Measurements from ENCODE around the gene SLC48A1. TPM values are rescaled to one million over a fixed set of nuclear protein-coding genes. Genes with fewer than 3 reads are reported as not detected.

SLC48A1 gene
- polyA plus RNA-seq, 3 donors from 2014 or later: 0.54 to 5.6 (median 3.1) TPM

DNA sequence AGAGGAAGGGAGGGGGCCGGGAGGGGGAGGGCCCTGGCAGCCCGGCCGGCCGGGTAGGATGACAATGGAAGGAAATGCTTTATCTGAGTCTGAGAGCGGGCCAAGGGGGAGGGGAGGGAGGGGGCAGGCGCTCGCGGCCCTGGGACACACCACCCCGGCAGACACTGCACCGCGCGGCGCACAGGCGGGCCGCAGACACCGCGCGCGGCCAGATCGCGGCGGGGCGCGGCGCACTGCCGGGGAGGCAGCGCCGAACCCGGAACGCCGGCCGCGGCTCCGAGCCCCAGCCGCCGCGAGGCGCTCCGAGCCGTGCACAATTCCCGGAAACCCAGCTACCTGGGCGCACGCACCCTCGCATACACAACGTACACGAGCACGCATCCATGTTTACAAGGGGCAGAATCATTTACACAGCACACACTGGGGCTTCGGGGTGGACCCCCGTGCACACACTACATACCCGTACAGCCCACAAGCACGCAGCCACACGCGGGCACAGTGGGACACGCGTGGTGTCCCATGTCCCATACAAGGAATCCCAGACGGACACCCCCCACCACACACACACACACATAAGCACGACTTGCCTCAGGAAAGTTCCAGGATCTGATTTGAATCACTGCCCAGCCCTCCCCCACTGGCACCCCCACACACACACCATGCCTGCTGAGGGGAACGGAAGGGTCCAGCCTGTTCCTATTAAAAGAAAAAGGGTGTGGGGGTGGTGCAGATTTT, 47.0 kb downstream of the SLC48A1 start, which contains the start of gene HDAC7:
Gene HDAC7 (minus strand): TSS at position 8 of the 735 bp plus-strand sequence. CDS start 118 bp downstream, outside the sequence.
- peak within 1 kb of the TSS; percentile 86 to 94 (median 89) for H3K4me3 Mint-ChIP-seq
- H3K27ac Mint-ChIP-seq: peak within 1 kb of the TSS; percentile 91 to 98 (median 94)
- peaks cover 62 to 79% of the 10 kb centered on the region in 2 donors for H3K4me1 Mint-ChIP-seq
- no peaks in the 10 kb centered on the region for H3K9me3 Mint-ChIP-seq
- H3K27me3 Mint-ChIP-seq (ENCODE audit: low read depth in 3 of 3): peaks cover 8 to 17% (median 8%) of the 10 kb centered on the region in 3 donors
- H3K36me3 Mint-ChIP-seq: no peaks in the 10 kb centered on the region
- DNase-seq: peak; percentile 68 to 69 (median 68)

DNA sequence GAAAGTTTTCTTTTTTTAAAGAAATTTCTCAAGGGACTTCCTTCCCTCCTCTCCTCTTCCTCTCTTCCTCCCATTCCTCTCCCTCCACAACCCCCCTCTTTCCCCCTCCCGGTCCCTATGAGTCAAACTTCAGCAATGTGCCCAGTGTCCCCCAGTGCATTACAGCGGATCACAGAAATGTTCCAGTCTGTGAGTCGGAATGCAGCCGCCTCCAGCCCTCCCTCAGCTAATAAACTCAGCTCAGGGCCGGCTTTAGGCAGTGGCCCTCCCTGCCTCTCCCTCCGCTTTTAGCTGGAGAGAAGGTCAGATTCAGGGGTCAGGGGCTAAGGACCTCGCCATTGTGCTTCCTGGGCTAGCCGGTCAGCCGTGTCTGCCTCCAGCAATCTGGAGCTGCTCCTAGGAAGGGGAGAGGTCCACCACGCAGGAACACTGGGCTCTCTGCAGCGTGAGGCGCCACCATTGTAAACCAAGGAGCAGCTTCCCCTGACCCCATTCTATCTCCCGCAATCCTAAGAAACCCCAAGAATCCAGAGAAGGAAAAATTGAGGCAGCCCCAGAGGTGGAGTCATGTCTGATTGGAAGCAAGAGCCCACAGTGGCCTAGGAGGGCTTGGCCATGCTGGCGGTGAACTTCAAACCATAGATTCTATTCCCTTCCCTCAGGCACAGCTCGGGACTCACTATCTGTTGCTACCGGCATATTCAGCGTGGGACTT, 47.8 kb downstream of the SLC48A1 start:
- H3K4me1 Mint-ChIP-seq: peaks cover 55 to 74% of the 10 kb centered on the region in 2 donors
- H3K9me3 Mint-ChIP-seq: no peaks in the 10 kb centered on the region
- peak overlapping the region; percentile 83 to 89 (median 87) for H3K4me3 Mint-ChIP-seq
- DNase-seq: no peak
- H3K27me3 Mint-ChIP-seq (ENCODE audit: low read depth in 3 of 3): peaks cover 8 to 17% (median 8%) of the 10 kb centered on the region in 3 donors
- peak overlapping the region; percentile 88 to 95 (median 93) for H3K27ac Mint-ChIP-seq
- H3K36me3 Mint-ChIP-seq: no peaks in the 10 kb centered on the region

DNA sequence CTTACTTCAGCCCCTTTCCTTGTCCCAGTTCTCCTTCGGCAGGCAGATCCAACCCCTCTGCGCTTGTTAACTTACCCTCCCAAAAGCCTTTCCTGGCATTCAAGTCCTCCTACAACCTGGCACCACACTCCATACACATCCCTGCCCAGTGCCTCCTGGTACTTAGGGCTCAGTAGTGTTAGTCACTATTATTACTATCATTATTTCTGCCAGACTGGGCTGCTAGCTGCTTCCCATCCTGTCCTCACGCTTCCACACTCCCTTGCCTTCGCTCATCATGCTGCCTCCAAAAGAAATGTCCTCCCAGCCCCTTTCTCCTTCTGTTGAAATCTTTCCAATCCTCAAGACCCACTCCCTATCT, 48.3 kb downstream of the SLC48A1 start:
- peak overlapping the region in 5 of 6 donors; percentile 26 to 93 (median 75) for H3K27ac Mint-ChIP-seq
- H3K36me3 Mint-ChIP-seq: no peaks in the 10 kb centered on the region
- H3K4me3 Mint-ChIP-seq: peak overlapping the region; percentile 59 to 89 (median 86)
- peaks cover 8 to 17% (median 8%) of the 10 kb centered on the region in 3 donors for H3K27me3 Mint-ChIP-seq (ENCODE audit: low read depth in 3 of 3)
- no peaks in the 10 kb centered on the region for H3K9me3 Mint-ChIP-seq
- H3K4me1 Mint-ChIP-seq: peaks cover 49 to 69% of the 10 kb centered on the region in 2 donors
- no peak for DNase-seq

DNA sequence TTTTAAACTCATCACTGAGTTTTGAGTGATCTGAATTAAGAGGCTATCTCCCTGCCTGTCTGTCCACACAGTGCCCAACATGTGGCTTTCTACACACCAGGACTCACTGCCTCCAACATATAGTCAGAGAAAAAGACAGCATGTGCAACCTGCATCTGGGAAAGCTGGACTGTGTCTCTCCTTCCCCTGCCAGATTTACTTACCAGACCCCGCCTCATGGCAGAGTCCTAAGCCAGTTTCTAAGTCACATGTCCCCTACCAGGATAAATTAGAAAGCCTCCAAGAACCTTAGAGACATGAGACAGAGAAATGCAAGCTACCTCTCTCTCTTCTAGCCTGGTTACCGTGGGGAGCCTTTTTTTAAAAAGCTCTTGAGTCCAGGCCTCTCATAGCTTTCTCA, 49.4 kb downstream of the SLC48A1 start:
- no peak for DNase-seq
- Mint-ChIP-seq H3K4me1 (peaks cover 39 to 58% of the 10 kb centered on the region in 2 donors), H3K27ac (peak overlapping the region in 4 of 6 donors; percentile 15 to 88 (median 44)), H3K27me3 (ENCODE audit: low read depth in 3 of 3) (peaks cover 8 to 17% (median 8%) of the 10 kb centered on the region in 3 donors), H3K36me3 (no peaks in the 10 kb centered on the region), H3K4me3 (peak overlapping the region in 2 of 5 donors; percentile 4 to 23), H3K9me3 (no peaks in the 10 kb centered on the region)

DNA sequence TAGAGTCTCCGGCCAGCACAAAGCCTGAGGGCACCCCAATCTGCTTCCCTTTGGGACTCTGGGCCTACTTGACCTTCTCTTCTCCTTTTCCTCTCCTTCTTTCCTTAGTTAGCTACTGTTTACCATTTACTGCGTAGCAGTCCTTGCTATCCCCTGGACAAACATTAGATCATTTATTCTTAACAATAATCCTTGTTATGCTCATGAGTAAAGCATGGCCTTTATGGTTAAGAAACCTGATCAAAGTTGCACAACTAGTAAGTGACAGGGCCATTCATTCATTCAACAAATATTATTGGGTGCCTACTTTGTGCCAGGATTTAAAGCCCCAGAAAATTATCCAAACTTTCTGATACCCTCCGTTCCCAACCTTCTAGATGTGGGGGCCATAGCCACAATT, 49.8 kb downstream of the SLC48A1 start:
- Mint-ChIP-seq H3K27ac (no peak overlapping the region), H3K4me1 (peaks cover 34 to 53% of the 10 kb centered on the region in 2 donors), H3K9me3 (no peaks in the 10 kb centered on the region), H3K27me3 (ENCODE audit: low read depth in 3 of 3) (peaks cover 8 to 17% (median 8%) of the 10 kb centered on the region in 3 donors), H3K4me3 (no peak overlapping the region), H3K36me3 (no peaks in the 10 kb centered on the region)
- DNase-seq: no peak

DNA sequence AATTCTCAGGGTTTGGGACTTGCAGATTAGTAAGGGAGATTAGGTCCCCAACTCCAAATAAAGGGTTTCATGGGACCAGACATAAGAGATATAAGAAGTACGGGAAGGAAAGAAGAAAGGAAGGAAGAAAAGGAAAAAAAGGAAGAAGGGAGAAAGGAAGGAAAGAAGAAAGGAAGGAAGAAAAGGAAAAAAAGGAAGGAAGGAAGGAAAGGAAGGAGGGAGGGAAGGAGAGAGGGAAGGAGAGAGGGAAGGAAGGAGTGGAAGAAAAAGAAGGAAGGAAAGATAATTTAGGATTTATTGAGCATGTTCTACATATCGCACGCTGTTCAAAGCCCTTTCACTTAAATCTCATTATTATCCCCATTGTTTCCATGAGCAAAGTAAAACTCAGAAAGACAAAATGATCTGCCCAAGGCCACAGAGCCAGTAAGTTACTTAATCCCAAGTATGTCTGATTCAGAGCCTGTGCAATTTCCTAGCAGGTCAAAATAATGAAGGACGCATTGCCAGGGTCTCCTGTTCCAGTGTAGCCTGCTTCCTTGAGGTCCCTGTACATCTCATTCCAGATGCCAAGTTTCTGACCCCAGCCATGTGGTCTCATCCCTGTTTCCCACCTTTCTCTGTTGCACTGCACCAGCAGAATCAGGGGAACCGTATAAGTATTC, 50.5 kb downstream of the SLC48A1 start:
- H3K27me3 Mint-ChIP-seq (ENCODE audit: low read depth in 3 of 3): peaks cover 3 to 17% (median 5%) of the 10 kb centered on the region in 3 donors
- peak overlapping the region in 5 of 6 donors; percentile 27 to 81 (median 64) for H3K27ac Mint-ChIP-seq
- H3K36me3 Mint-ChIP-seq: no peaks in the 10 kb centered on the region
- no peaks in the 10 kb centered on the region for H3K9me3 Mint-ChIP-seq
- peak overlapping the region in 1 of 5 donors; percentile 49 for H3K4me3 Mint-ChIP-seq
- no peak for DNase-seq
- H3K4me1 Mint-ChIP-seq: peaks cover 27 to 47% of the 10 kb centered on the region in 2 donors

DNA sequence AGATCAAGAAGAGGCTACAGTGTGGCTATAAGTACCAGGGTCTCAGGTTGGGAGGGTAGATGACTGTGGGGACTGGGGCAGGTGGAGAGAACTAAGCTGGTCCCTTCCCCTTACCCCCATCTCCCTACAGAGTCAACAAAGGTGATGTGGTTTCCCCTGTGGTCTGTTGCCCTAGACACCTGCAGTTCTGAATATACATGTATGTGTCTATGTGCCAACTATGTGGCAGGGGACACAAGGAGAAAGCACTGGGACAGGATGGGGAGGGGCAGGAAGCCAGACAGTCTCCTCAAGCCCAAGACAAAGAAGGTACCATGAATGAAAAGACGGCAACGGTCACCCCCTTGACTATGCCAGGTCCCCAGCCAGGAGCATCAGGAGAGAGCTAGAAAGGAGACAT, 51.2 kb downstream of the SLC48A1 start:
- H3K27ac Mint-ChIP-seq: peak overlapping the region; percentile 27 to 81 (median 64)
- no peaks in the 10 kb centered on the region for H3K36me3 Mint-ChIP-seq
- no peaks in the 10 kb centered on the region for H3K9me3 Mint-ChIP-seq
- DNase-seq: no peak
- peak overlapping the region in 4 of 5 donors; percentile 25 to 46 (median 39) for H3K4me3 Mint-ChIP-seq
- peaks cover 25 to 44% of the 10 kb centered on the region in 2 donors for H3K4me1 Mint-ChIP-seq
- H3K27me3 Mint-ChIP-seq (ENCODE audit: low read depth in 3 of 3): peaks cover 0 to 10% (median 0%) of the 10 kb centered on the region in 3 donors

DNA sequence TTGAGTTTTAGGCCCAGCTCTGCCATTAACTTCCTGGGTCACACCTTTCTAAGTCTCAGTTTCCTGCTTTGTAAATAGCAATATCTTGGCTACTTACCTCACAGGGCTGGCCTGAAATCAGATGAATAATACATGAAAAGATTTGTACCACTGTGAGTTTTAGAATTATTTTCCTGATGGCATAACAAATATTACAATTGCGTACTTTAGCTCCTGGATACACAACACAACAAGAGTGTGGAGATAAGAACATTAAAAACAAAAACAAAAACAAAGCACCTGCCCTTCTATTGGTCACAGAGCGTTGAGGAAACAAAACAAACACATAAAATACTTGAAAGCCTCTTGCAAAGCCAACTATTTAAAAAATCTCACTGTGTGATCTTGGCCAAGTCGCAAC, 51.6 kb downstream of the SLC48A1 start:
- H3K27me3 Mint-ChIP-seq (ENCODE audit: low read depth in 3 of 3): peaks cover 0 to 10% (median 0%) of the 10 kb centered on the region in 3 donors
- H3K4me3 Mint-ChIP-seq: peak overlapping the region in 4 of 5 donors; percentile 7 to 46 (median 30)
- H3K27ac Mint-ChIP-seq: peak overlapping the region; percentile 13 to 82 (median 64)
- H3K9me3 Mint-ChIP-seq: no peaks in the 10 kb centered on the region
- no peaks in the 10 kb centered on the region for H3K36me3 Mint-ChIP-seq
- no peak for DNase-seq
- peaks cover 25 to 44% of the 10 kb centered on the region in 2 donors for H3K4me1 Mint-ChIP-seq

DNA sequence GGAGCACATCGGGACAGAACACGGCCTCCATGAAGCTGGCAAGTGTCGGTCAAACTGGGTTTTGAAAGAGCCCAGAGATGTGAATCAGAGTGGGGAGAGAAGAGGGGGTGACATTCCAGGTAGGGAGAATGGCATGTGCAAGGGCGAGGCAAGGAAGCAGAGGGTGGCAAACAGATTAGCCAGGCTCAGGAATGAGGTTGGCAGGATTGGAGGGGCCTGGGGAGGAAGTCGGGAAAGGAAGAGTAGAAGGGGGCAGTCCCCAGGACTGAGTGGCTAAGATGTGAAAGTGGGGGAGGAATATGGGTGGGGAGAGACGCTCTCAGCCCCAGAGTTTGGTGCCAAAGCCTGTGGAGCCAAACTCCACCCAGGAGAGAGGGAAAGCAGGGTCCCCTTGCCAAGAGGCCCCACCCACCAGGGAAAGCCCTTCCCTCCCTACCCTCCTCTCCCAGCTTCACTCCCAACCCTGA, 52.2 kb downstream of the SLC48A1 start:
- peaks cover 0 to 10% (median 0%) of the 10 kb centered on the region in 3 donors for H3K27me3 Mint-ChIP-seq (ENCODE audit: low read depth in 3 of 3)
- peaks cover 23 to 41% of the 10 kb centered on the region in 2 donors for H3K4me1 Mint-ChIP-seq
- H3K9me3 Mint-ChIP-seq: no peaks in the 10 kb centered on the region
- DNase-seq: no peak
- no peak overlapping the region for H3K4me3 Mint-ChIP-seq
- no peaks in the 10 kb centered on the region for H3K36me3 Mint-ChIP-seq
- H3K27ac Mint-ChIP-seq: peak overlapping the region in 3 of 6 donors; percentile 13 to 82 (median 57)

DNA sequence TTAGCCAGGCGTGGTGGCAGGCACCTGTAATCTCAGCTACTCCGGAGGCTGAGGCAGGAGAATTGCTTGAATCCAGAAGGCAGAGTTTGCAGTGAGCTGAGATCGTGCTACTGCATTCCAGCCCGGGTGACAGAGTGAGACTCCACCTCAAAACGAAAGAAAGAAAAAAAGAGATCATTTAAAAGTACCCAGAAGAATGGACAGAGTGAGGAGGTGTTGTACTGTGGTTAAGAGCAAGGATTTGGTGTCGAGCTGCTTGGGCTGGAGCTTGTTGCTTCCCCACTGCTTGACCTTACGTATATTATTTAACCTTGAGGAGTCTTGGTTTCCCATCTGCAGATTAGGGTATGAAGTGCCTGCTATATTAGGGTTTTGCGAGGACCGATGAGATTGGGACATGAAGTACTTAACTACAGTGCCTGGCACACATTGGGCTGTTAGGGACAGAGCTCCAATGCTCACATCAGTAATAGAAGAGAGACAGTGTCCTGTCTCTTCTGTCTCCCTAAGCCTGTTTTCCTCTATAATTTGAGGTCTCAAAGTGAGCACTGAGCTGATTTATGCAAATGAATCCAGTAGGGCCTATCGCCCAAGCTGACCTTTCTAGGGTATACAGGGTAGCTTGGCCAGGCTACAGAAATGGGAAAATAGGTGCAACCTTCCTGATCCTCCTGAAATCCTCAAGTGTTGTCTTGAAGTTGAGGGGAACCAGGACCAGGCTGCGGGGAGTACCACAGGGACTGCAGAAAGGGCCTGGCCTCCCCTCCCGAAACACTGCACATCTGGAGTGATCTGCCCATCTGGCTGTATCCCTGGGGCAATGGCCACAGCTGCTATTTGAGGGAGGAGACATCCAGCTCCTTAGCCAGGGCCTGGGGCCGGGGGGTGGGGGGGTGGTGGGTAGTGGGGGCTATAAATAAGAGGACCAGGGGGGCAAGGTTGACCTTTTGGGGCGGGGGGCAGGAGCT, 55.3 kb downstream of the SLC48A1 start:
- DNase-seq: no peak
- H3K27ac Mint-ChIP-seq: no peak overlapping the region
- H3K9me3 Mint-ChIP-seq: no peaks in the 10 kb centered on the region
- H3K36me3 Mint-ChIP-seq: no peaks in the 10 kb centered on the region
- H3K27me3 Mint-ChIP-seq (ENCODE audit: low read depth in 3 of 3): peaks cover 0 to 3% (median 3%) of the 10 kb centered on the region in 3 donors
- H3K4me3 Mint-ChIP-seq: no peak overlapping the region
- peaks cover 20 to 31% of the 10 kb centered on the region in 2 donors for H3K4me1 Mint-ChIP-seq

DNA sequence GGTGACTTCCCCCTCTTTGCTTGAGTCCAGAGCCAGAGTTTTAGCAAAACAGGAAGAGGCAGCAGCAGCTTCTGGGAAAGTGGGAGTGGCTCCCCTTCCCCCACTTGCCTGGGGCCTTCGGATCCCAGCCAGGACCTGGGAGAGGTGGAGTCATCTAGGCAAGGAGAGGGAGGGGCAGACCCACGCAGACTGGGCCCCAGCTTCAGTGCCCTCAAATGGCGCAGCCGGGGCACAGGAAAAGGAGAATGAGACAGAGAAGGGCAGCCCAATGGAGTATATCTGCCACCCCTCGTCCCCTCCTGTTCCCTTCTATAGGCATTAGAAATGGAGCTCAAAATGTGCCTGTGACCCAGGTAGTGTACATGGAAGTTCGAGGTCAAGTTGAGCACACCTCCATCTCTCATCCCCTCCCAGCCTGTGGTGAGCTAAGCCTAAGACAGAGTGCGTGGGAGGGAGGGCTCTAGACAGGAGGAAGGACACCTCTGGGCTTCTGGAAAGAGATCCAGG, 56.0 kb downstream of the SLC48A1 start:
- Mint-ChIP-seq H3K36me3 (no peaks in the 10 kb centered on the region), H3K27me3 (ENCODE audit: low read depth in 3 of 3) (peaks cover 0 to 3% (median 3%) of the 10 kb centered on the region in 3 donors), H3K4me3 (no peak overlapping the region), H3K9me3 (no peaks in the 10 kb centered on the region), H3K4me1 (peaks cover 23 to 31% of the 10 kb centered on the region in 2 donors), H3K27ac (no peak overlapping the region)
- DNase-seq: no peak

DNA sequence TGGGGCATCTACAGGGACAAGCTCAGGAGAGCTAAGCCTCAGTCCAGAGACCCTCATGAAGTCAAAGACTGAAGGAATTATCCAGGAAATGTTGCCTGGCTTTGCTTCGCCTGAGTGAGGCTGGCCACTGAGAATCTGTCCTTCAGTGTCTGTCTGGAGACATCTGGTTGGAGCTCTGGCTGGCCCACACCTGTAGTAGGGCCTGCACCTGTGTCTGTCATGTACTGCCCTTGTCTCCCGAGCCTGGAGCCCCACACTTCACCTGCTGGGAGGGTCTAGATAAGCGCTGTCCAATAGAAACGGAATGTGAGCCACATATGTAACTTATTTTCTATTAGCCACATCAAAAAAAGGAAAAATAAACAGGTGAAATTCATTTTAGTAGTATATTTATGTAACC, 56.5 kb downstream of the SLC48A1 start:
- Mint-ChIP-seq H3K4me1 (peaks cover 23 to 31% of the 10 kb centered on the region in 2 donors), H3K36me3 (no peaks in the 10 kb centered on the region), H3K27me3 (ENCODE audit: low read depth in 3 of 3) (peaks cover 0 to 3% (median 3%) of the 10 kb centered on the region in 3 donors), H3K4me3 (no peak overlapping the region), H3K27ac (no peak overlapping the region), H3K9me3 (no peaks in the 10 kb centered on the region)
- DNase-seq: no peak
